ENCODE results near the gene HAND2.

Gene HAND2

GRCh38 chr4:173507471-173508385 lies 22.3 kb downstream of the HAND2 start:
- no peak for TF ChIP-seq POLR2A (IDR thresholded peaks at IDR 0.05; ENCODE audit: extremely low read depth, insufficient read length)
- TF ChIP-seq MAX (IDR thresholded peaks at IDR 0.05; ENCODE audit: low read depth, low read length): no peak
- TF ChIP-seq MYC (IDR thresholded peaks at IDR 0.05; ENCODE audit: low read depth, low read length): no peak
- no peak for TF ChIP-seq CTCF (IDR thresholded peaks at IDR 0.05; ENCODE audit: low read depth, low read length)
- DNase-seq (ENCODE audit: low read depth): no peak
- no peak overlapping the region for H3K4me3 ChIP-seq (ENCODE audit: low read depth, low read length)

GRCh38 chr4:173506597-173507211 lies 23.3 kb downstream of the HAND2 start:
- H3K4me3 ChIP-seq (ENCODE audit: low read depth, low read length): no peak overlapping the region
- TF ChIP-seq CTCF (IDR thresholded peaks at IDR 0.05; ENCODE audit: low read depth, low read length) (no peak), MYC (IDR thresholded peaks at IDR 0.05; ENCODE audit: low read depth, low read length) (no peak), POLR2A (IDR thresholded peaks at IDR 0.05; ENCODE audit: extremely low read depth, insufficient read length) (no peak), MAX (IDR thresholded peaks at IDR 0.05; ENCODE audit: low read depth, low read length) (no peak)
- DNase-seq (ENCODE audit: low read depth): peak; percentile 25

GRCh38 chr4:173505924-173506518 lies 24.0 kb downstream of the HAND2 start:
- no peak overlapping the region for H3K4me3 ChIP-seq (ENCODE audit: low read depth, low read length)
- no peak for TF ChIP-seq POLR2A (IDR thresholded peaks at IDR 0.05; ENCODE audit: extremely low read depth, insufficient read length)
- TF ChIP-seq CTCF (IDR thresholded peaks at IDR 0.05; ENCODE audit: low read depth, low read length): peak; percentile 90
- peak; percentile 76 for DNase-seq (ENCODE audit: low read depth)

GRCh38 chr4:173504181-173504503 lies 25.9 kb downstream of the HAND2 start:
- H3K4me3 ChIP-seq (ENCODE audit: low read depth, low read length): no peak overlapping the region
- TF ChIP-seq MYC (IDR thresholded peaks at IDR 0.05; ENCODE audit: low read depth, low read length) (no peak), POLR2A (IDR thresholded peaks at IDR 0.05; ENCODE audit: extremely low read depth, insufficient read length) (no peak), CTCF (IDR thresholded peaks at IDR 0.05; ENCODE audit: low read depth, low read length) (no peak), MAX (IDR thresholded peaks at IDR 0.05; ENCODE audit: low read depth, low read length) (no peak)
- DNase-seq (ENCODE audit: low read depth): no peak

- DNase-seq (ENCODE audit: low read depth): no peak
- no peak for TF ChIP-seq POLR2A (IDR thresholded peaks at IDR 0.05; ENCODE audit: extremely low read depth, insufficient read length)
- TF ChIP-seq MYC (IDR thresholded peaks at IDR 0.05; ENCODE audit: low read depth, low read length): no peak
- H3K4me3 ChIP-seq (ENCODE audit: low read depth, low read length): no peak overlapping the region
Measured at GRCh38 chr4:173503330-173504180, 26.5 kb downstream of the HAND2 start.

- TF ChIP-seq MYC (IDR thresholded peaks at IDR 0.05; ENCODE audit: low read depth, low read length) (no peak), POLR2A (IDR thresholded peaks at IDR 0.05; ENCODE audit: extremely low read depth, insufficient read length) (no peak), CTCF (IDR thresholded peaks at IDR 0.05; ENCODE audit: low read depth, low read length) (no peak)
- no peak overlapping the region for H3K4me3 ChIP-seq (ENCODE audit: low read depth, low read length)
- DNase-seq (ENCODE audit: low read depth): no peak
Measured at GRCh38 chr4:173502282-173502681, 27.7 kb downstream of the HAND2 start.

Measured in NB4 (cell line).